ENCODE data around the gene RAP1B. TPM values are rescaled to one million over a fixed set of nuclear protein-coding genes. Genes with fewer than 3 reads are reported as not detected.

The RAP1B gene
- total RNA-seq = 100 to 1,000 TPM; 163 to 290 (median 170) TPM
- 294 TPM for total RNA-seq (2013)
- total RNA-seq = 123 to 224 (median 156) reads per million in 29 experiments

DNA sequence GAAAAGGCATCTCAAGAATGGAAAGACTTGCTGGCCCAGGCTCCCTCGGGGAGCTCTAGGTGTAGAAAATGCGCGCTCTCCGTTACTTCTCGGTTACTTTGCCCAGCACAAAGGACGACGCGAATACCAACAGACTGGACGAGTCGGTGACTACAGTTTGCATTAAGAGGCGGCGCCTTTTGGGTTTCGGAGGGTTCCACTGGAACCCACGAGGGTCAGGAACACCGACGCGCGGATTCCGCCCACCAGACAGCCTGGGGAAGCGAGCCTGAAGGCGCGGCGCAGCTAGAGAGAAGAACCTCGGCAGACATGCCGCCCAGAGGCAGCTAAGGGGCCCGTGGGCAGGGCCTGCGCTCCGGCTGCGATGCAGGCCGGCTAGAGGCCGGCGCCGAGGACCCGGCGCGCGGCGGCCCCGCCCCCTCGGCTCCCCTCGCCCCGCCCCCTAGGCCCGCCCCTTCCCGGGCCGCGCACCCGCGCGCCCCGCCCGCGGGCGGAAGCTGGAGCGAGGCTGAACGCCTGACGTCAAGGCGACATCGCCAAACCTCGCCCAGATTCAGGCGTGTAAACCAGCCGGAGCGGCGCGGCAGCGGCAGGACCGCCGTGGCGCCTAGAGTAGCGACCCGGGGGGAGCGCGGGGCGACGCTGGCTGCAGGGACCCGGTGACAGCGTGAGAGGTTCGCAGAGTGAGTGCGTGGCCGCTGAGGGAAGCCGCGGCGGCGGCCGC is at the start of gene RAP1B:
TSS of gene RAP1B (plus strand) at position 530 of the 724 bp plus-strand sequence. CDS start 37,826 bp downstream, outside the sequence.
- ChIA-PET CTCF (interaction anchor here in 1 of 2 donors (1.1 kb wide), 1 partner anchor 11 kb away, joined by 6 read pairs; no protein-coding TSS in a partner anchor), POLR2A (interaction anchor here (0.5 to 1.6 kb wide), 8 partner anchors 11 to 114 kb away, joined by 3 to 4 read pairs (median 3); no protein-coding TSS in a partner anchor)
- peak within 1 kb of the TSS; percentile 99 for H3K27ac Mint-ChIP-seq
- H3K27me3 ChIP-seq (replicated peaks in 1 of 2; ENCODE audit: control insufficient read depth in 2 of 2, extremely low read depth in 1 of 2, insufficient read depth in 2 of 2, low read length in 1 of 2) = no peaks in the 10 kb centered on the region
- WGBS (ENCODE audit: insufficient coverage) = under 1% methylated on average over 84 of the region's 84 CpGs
- no peaks in the 10 kb centered on the region for H3K9me3 Mint-ChIP-seq
- H3K27ac ChIP-seq (ENCODE audit: low read length) = peak within 1 kb of the TSS; percentile 92
- ATAC-seq (replicated peaks in 1 of 4) (peak; percentile 84 to 88 (median 86)), DNase-seq (peak; percentile 81 to 94 (median 87))
- peaks cover 19 to 21% of the 10 kb centered on the region in 2 experiments for H3K4me1 ChIP-seq (ENCODE audit: control insufficient read depth in 1 of 2, extremely low read depth in 1 of 2, insufficient read depth in 2 of 2, low read length in 2 of 2)
- peaks cover 22% of the 10 kb centered on the region for H3K36me3 Mint-ChIP-seq
- peak within 1 kb of the TSS; percentile 94 to 100 (median 96) for H3K4me3 Mint-ChIP-seq
- H3K27me3 Mint-ChIP-seq = no peaks in the 10 kb centered on the region
- no peaks in the 10 kb centered on the region for H3K9me3 ChIP-seq
- H3K4me3 ChIP-seq (ENCODE audit: control insufficient read depth in 1 of 2, extremely low read depth in 1 of 2, low read length in 1 of 2) = peak within 1 kb of the TSS; percentile 97 to 99
- no peaks in the 10 kb centered on the region for H3K36me3 ChIP-seq (ENCODE audit: control insufficient read depth in 2 of 2, extremely low read depth in 1 of 2, insufficient read depth in 1 of 2, low read length in 1 of 2)
- H3K4me1 Mint-ChIP-seq = peaks cover 39 to 54% (median 46%) of the 10 kb centered on the region in 3 donors

DNA sequence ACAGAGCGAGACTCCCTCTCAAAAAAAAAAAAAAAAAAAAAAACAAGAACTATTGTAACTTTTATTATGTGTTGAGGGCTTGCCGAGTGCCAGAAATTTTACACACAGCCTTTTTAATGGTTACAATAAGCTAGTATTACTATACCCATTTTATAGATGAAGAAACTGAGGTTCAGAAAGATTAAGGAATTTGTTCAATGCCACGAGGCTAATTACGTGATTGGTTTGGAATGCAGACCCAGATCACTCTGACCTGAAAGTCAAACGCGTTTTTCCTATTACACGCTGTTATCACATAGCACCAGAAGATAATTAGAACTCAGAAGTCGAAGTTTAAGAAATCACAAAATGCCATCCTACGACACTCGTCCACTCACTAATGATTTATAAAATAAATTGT is 48.9 kb upstream of the RAP1B start:
- Mint-ChIP-seq H3K36me3 (no peaks in the 10 kb centered on the region), H3K9me3 (no peaks in the 10 kb centered on the region), H3K27ac (no peak overlapping the region), H3K4me1 (peaks cover 26 to 33% (median 29%) of the 10 kb centered on the region in 3 donors), H3K4me3 (no peak overlapping the region), H3K27me3 (no peaks in the 10 kb centered on the region)
- Histone ChIP-seq H3K27me3 (replicated peaks in 1 of 2; ENCODE audit: control insufficient read depth in 2 of 2, extremely low read depth in 1 of 2, insufficient read depth in 2 of 2, low read length in 1 of 2) (no peaks in the 10 kb centered on the region), H3K4me3 (ENCODE audit: control insufficient read depth in 1 of 2, extremely low read depth in 1 of 2, low read length in 1 of 2) (no peak overlapping the region), H3K9me3 (no peaks in the 10 kb centered on the region), H3K4me1 (ENCODE audit: control insufficient read depth in 1 of 2, extremely low read depth in 1 of 2, insufficient read depth in 2 of 2, low read length in 2 of 2) (peaks cover 9 to 13% of the 10 kb centered on the region in 2 experiments), H3K36me3 (ENCODE audit: control insufficient read depth in 2 of 2, extremely low read depth in 1 of 2, insufficient read depth in 1 of 2, low read length in 1 of 2) (no peaks in the 10 kb centered on the region), H3K27ac (ENCODE audit: low read length) (no peak overlapping the region)
- ATAC-seq (replicated peaks in 1 of 4) (no peak), DNase-seq (no peak)
- ChIA-PET CTCF (interaction anchor here in 1 of 2 donors (0.7 kb wide), 1 partner anchor 258 kb away, joined by 14 read pairs; no protein-coding TSS in a partner anchor), POLR2A (interaction anchor here in 1 of 2 donors (0.7 kb wide), 1 partner anchor 51 kb away, joined by 13 read pairs; no protein-coding TSS in a partner anchor)
- WGBS (ENCODE audit: insufficient coverage) = 91% methylated on average over 5 of the region's 10 CpGs

DNA sequence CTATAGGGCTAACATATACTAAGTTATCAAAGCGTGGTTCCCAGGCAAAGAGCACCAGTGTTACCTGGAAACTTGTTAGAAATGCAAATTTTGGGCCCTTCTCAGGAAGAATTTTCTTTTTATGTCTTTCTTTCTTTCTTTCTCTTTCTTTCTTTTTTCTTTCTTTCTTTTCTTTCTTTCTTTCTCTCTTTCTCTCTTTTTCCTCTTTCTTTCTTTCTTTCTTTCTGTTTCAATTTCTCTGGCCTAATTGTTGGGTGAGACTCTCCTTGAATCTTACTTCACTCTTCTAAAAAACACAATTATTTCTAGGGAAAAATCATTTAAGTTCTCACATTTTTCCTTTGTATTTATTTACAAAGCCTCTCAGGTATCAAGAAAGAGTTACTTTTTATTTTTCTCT is 46.5 kb upstream of the RAP1B start:
- Histone ChIP-seq H3K27ac (ENCODE audit: low read length) (no peak overlapping the region), H3K4me3 (ENCODE audit: control insufficient read depth in 1 of 2, extremely low read depth in 1 of 2, low read length in 1 of 2) (no peak overlapping the region), H3K4me1 (ENCODE audit: control insufficient read depth in 1 of 2, extremely low read depth in 1 of 2, insufficient read depth in 2 of 2, low read length in 2 of 2) (peaks cover 9 to 13% of the 10 kb centered on the region in 2 experiments), H3K9me3 (no peaks in the 10 kb centered on the region), H3K36me3 (ENCODE audit: control insufficient read depth in 2 of 2, extremely low read depth in 1 of 2, insufficient read depth in 1 of 2, low read length in 1 of 2) (no peaks in the 10 kb centered on the region), H3K27me3 (replicated peaks in 1 of 2; ENCODE audit: control insufficient read depth in 2 of 2, extremely low read depth in 1 of 2, insufficient read depth in 2 of 2, low read length in 1 of 2) (no peaks in the 10 kb centered on the region)
- CTCF ChIA-PET = no interaction called here
- ATAC-seq (replicated peaks in 1 of 4) (no peak), DNase-seq (no peak)
- no peak overlapping the region for H3K4me3 Mint-ChIP-seq
- POLR2A ChIA-PET = no interaction called here
- H3K9me3 Mint-ChIP-seq = no peaks in the 10 kb centered on the region
- 71% methylated on average over 1 of the region's 1 CpG for WGBS (ENCODE audit: insufficient coverage)
- H3K4me1 Mint-ChIP-seq = peaks cover 23 to 26% (median 26%) of the 10 kb centered on the region in 3 donors
- peak overlapping the region in 1 of 2 donors; percentile 57 for H3K27ac Mint-ChIP-seq
- H3K36me3 Mint-ChIP-seq = no peaks in the 10 kb centered on the region
- no peaks in the 10 kb centered on the region for H3K27me3 Mint-ChIP-seq

DNA sequence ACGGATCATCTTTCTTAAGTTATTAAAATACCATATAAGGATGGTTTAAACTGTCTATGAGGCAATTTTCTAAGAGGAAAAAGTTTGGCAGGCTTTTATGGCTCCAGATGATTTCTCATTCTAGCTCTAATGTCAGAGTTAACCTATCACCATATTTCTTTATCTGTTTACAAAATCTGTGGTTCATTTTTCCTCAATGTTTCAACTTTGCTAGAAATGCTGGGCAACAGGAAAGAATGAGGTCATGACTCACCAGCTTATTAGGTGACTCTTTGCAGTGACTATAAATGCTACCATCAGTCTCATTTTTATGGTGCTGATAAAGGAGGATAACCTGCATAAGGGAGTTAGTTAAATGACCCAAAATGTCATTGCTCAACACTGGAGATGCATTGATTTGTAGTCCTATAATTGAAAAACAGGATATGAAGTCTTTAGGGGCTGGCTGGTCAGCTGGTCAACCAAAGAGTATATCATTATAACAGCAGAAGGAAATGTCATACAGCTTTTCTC is 45.3 kb upstream of the RAP1B start:
- H3K4me1 Mint-ChIP-seq = peaks cover 21 to 22% (median 22%) of the 10 kb centered on the region in 3 donors
- H3K27ac Mint-ChIP-seq = no peak overlapping the region

DNA sequence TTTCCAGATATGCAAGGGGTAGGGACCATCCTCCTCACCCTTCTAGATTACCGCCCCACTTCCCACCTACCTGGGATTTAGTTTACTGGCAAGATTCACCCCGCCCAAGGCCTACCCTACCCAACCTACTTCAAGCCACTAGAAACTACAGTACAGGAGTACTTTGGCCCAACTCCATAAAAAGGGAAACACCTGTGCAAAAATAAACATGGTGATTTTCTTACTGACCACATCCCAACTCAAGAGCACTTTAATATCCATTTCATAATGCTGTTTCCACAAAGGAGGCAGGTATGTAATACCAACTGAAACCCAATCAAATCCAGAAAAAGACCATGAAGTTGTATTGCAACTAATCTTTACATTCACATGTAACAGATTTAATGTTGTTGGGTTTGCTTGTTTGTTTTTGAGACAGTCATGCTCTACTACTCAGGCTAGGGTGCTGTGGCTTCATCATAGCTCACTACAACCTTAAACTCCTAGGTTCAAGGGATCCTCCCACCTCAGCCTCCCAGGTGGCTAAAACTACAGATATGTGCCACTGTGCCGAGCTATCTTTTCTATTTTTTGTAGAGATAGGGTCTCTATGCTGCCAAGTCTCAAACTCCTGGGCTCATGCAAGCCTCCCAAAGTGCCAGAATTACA is 41.7 kb upstream of the RAP1B start:
- H3K4me1 ChIP-seq (ENCODE audit: control insufficient read depth in 1 of 2, extremely low read depth in 1 of 2, insufficient read depth in 2 of 2, low read length in 2 of 2) = peaks cover 4 to 15% of the 10 kb centered on the region in 2 experiments
- no peak for ATAC-seq (replicated peaks in 1 of 4)
- no peak overlapping the region for H3K4me3 Mint-ChIP-seq
- H3K9me3 Mint-ChIP-seq = no peaks in the 10 kb centered on the region
- POLR2A ChIA-PET = no interaction called here
- H3K27me3 ChIP-seq (replicated peaks in 1 of 2; ENCODE audit: control insufficient read depth in 2 of 2, extremely low read depth in 1 of 2, insufficient read depth in 2 of 2, low read length in 1 of 2) = no peaks in the 10 kb centered on the region
- no peak overlapping the region for H3K27ac Mint-ChIP-seq
- H3K36me3 Mint-ChIP-seq = no peaks in the 10 kb centered on the region
- DNase-seq = no peak
- H3K27ac ChIP-seq (ENCODE audit: low read length) = no peak overlapping the region
- CTCF ChIA-PET = interaction anchor here in 1 of 2 donors (0.6 kb wide), 1 partner anchor 329 kb away, joined by 4 read pairs; no protein-coding TSS in a partner anchor
- no peaks in the 10 kb centered on the region for H3K27me3 Mint-ChIP-seq
- no peaks in the 10 kb centered on the region for H3K9me3 ChIP-seq
- WGBS (ENCODE audit: insufficient coverage) = no CpG with 5 or more reads among the region's 3 CpGs
- no peak overlapping the region for H3K4me3 ChIP-seq (ENCODE audit: control insufficient read depth in 1 of 2, extremely low read depth in 1 of 2, low read length in 1 of 2)
- no peaks in the 10 kb centered on the region for H3K36me3 ChIP-seq (ENCODE audit: control insufficient read depth in 2 of 2, extremely low read depth in 1 of 2, insufficient read depth in 1 of 2, low read length in 1 of 2)
- H3K4me1 Mint-ChIP-seq = peaks cover 35 to 41% (median 35%) of the 10 kb centered on the region in 3 donors

More for the DNA sequence above, 45.3 kb upstream of the RAP1B start:
- H3K36me3 ChIP-seq (ENCODE audit: control insufficient read depth in 2 of 2, extremely low read depth in 1 of 2, insufficient read depth in 1 of 2, low read length in 1 of 2) = no peaks in the 10 kb centered on the region
- peak in 3 of 4 experiments; percentile 31 to 58 (median 55) for ATAC-seq (replicated peaks in 1 of 4)
- H3K9me3 Mint-ChIP-seq = no peaks in the 10 kb centered on the region
- no peaks in the 10 kb centered on the region for H3K27me3 Mint-ChIP-seq
- peaks cover 5 to 13% of the 10 kb centered on the region in 2 experiments for H3K4me1 ChIP-seq (ENCODE audit: control insufficient read depth in 1 of 2, extremely low read depth in 1 of 2, insufficient read depth in 2 of 2, low read length in 2 of 2)
- POLR2A ChIA-PET = interaction anchor here (0.5 to 0.7 kb wide), 3 partner anchors 15 to 111 kb away, joined by 3 read pairs; no protein-coding TSS in a partner anchor
- no peaks in the 10 kb centered on the region for H3K27me3 ChIP-seq (replicated peaks in 1 of 2; ENCODE audit: control insufficient read depth in 2 of 2, extremely low read depth in 1 of 2, insufficient read depth in 2 of 2, low read length in 1 of 2)
- H3K4me3 ChIP-seq (ENCODE audit: control insufficient read depth in 1 of 2, extremely low read depth in 1 of 2, low read length in 1 of 2) = no peak overlapping the region
- H3K4me3 Mint-ChIP-seq = no peak overlapping the region
- CTCF ChIA-PET = no interaction called here
- no CpG with 5 or more reads among the region's 1 CpG for WGBS (ENCODE audit: insufficient coverage)
- H3K27ac ChIP-seq (ENCODE audit: low read length) = no peak overlapping the region
- peak in 1 of 35 experiments; percentile 19 for DNase-seq
- no peaks in the 10 kb centered on the region for H3K36me3 Mint-ChIP-seq
- H3K9me3 ChIP-seq = no peaks in the 10 kb centered on the region

DNA sequence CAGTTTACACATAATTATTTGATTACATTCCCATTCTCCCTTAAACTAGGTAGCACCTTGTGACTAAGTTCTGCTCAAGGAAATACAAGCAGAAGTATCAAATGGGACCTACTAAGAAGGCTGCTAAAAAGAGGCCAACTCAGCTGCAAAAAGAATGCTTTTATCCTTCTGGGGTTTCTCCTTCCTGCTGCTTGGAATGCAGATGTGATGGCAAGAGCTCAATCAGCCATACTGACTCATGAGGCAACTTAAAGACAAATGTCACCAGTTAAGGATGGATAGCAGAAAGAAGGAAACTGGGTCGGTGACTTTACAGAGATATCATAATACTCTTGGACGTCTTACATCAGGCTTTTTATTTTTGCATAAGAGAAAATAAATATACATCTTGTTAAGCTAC is 38.0 kb upstream of the RAP1B start:
- Mint-ChIP-seq H3K4me3 (no peak overlapping the region), H3K36me3 (no peaks in the 10 kb centered on the region), H3K4me1 (peaks cover 24 to 35% (median 25%) of the 10 kb centered on the region in 3 donors), H3K9me3 (no peaks in the 10 kb centered on the region), H3K27me3 (no peaks in the 10 kb centered on the region), H3K27ac (peak overlapping the region in 1 of 2 donors; percentile 5)
- ChIA-PET CTCF (interaction anchor here (0.6 kb wide), 2 partner anchors 34 to 82 kb away, joined by 3 to 6 read pairs; no protein-coding TSS in a partner anchor), POLR2A (interaction anchor here in 1 of 2 donors (0.6 kb wide), 1 partner anchor 255 kb away, joined by 5 read pairs; no protein-coding TSS in a partner anchor)
- Histone ChIP-seq H3K27me3 (replicated peaks in 1 of 2; ENCODE audit: control insufficient read depth in 2 of 2, extremely low read depth in 1 of 2, insufficient read depth in 2 of 2, low read length in 1 of 2) (no peaks in the 10 kb centered on the region), H3K9me3 (no peaks in the 10 kb centered on the region), H3K4me3 (ENCODE audit: control insufficient read depth in 1 of 2, extremely low read depth in 1 of 2, low read length in 1 of 2) (no peak overlapping the region), H3K36me3 (ENCODE audit: control insufficient read depth in 2 of 2, extremely low read depth in 1 of 2, insufficient read depth in 1 of 2, low read length in 1 of 2) (no peaks in the 10 kb centered on the region), H3K27ac (ENCODE audit: low read length) (no peak overlapping the region), H3K4me1 (ENCODE audit: control insufficient read depth in 1 of 2, extremely low read depth in 1 of 2, insufficient read depth in 2 of 2, low read length in 2 of 2) (peaks cover 1 to 4% of the 10 kb centered on the region in 2 experiments)
- ATAC-seq (replicated peaks in 1 of 4) (no peak), DNase-seq (no peak)
- WGBS (ENCODE audit: insufficient coverage) = no CpG with 5 or more reads among the region's 2 CpGs
